ENCODE data around the gene SMAP2.

Gene SMAP2

DNA sequence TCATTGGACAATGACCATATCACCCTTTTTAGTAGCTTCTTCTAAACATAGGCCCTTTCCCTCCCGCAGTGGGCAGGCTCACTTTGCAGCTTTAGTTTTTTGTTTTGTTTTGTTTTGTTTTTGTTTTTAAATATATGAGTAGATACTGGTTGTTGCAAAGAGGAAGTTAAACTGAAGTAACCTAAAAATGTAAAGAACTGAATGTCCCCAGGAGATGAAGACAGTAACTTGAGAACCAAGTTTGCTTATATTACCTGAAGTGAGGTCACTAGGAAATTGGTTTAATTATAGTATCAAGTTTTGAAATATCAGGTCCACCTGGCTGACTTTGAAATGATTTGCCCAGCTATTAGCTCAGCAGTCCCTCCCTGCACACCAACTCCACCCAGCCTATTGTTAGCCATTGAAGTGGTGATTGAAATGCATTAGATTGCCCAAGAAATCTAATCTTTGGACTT lies 18.2 kb downstream of the SMAP2 start:
- DNase-seq = no peak

DNA sequence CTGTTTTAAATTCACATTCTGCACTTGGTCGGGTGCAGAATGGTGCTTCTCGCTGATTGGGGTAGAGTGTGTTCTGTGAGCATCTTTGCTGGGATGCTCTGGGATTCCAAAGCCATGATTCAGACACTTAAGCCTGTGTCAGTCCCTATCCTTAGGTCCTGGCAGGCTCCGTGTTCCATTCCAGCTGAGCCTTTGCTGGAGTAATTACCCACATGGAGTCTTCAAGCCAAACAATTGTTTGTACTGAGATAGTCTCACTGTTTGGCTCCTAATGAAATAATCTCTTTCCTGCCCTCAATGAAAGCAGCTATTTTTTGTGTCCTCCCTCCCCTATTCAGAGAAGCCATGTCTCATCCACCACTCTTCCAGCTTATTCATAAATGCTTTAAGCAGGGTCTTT lies 18.7 kb downstream of the SMAP2 start:
- DNase-seq = peak; percentile 57

- DNase-seq = no peak
Measured at GRCh38 chr1:40393173-40393572, 19.6 kb downstream of the SMAP2 start.

GRCh38 chr1:40394491-40395172 lies 21.1 kb downstream of the SMAP2 start:
- no peak for DNase-seq

DNA sequence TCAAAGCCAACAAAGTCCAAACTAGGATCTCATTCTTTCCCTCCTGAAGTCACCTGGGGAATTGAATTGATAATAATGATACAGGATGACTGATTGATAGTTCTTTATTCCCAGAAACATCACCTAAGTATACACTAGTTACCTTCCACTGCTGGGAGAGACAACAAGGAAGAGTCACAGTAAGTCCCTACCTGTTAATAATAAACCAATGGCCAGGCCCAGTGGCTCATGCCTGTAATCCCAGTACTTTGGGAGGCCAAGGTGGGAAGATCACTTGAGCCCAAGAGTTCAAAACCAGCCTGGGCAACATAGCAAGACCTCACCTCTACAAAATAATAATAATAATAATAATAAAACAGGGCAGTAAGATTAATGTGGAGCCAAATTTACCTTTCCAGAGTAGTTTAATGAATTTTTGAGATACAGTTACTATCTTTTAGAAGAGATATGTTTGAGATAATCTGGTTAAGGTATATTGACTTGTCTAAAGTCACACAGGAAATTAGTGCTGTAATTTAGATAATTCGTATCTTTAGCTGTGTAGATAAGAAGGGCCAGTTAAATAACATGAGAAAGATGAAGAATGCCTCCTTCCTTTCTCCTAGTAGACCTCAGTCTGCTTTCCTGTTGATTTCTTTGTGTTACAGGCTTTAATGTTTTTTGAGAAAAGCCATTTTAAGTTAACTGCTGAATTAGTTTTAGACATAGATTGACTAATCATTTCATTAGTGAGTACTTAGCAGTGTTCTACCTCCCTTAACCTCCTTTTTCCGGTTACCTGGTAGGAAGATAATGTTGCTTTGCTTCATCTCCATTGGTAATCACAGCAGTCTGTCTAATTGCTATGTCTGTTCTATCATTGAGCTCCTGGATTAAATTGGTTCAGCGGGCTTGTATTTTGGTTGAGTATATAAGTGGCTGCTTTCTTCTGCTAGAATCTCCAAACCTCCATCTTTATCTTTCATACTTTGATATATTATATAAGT lies 22.0 kb downstream of the SMAP2 start:
- no peak for DNase-seq

DNA sequence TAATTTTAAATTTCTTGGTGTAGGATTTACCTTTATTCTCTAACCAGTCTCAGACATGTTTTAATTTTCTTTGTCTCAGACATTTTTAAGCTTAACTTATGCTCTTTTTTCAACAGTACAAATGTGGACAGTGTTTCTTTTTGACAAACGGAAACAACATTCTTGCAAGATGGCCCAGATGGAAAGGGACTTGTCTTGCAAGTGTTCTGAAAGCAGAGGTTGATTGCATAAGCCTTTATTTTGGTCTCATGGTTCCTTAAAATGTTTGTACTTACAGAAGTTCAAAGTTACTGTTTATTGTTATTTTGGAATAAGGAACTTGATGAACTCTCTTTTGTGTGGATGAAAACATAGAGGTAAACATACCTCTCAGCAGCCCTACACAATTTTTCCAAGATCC lies 22.9 kb downstream of the SMAP2 start:
- no peak for DNase-seq

DNA sequence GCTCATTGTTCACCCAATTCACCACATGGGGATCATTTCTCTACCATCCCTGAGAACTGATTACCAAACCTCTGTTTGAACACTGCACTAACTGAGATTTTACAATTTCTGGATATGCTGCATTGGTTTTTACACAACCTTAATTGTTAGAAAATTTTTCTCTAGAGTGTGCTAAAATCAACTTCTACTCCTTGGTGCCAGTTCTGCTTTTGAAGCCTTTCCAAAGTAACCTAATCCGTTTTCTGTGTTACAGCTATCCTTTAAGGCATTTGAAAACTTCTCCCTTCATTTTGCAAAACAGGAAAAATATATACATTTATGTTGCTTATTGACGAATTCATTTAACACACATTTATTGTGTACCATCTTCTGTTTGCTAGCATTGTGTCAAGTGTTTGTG lies 23.7 kb downstream of the SMAP2 start:
- DNase-seq = no peak

DNA sequence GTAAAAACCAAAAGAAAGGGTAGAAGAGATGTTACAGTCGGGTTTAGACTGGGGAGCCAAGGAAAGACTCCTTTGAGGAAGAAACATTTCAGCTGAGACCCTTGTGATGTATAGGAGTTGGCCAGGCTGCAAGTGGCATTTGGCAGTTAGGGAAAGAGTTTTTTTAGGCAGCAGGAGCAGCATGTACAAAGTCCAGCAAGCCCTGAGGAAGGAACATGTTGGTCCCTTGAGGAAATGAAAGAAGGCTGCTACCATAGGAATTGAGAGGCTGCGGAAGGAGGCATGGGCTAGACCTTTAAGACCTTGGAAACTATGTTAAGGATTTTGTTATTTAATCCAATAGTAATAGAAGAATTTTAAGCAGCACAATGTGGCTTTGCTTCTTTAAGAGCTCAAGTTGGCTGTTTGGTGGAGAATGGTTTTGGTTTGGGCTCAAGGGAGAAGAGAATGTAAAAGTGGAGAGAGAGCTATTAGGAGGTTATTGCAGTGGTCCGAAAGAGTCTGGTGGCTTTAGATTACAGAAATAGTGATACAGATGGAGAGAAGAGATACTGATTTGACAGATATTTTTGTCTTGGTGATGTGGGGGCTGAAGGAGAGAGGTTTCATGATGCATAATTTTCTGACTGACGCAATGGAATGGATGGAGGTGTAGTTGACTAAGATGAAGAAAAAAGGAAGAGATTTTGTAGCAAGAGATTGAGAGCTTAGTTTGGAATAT lies 26.6 kb downstream of the SMAP2 start:
- DNase-seq = no peak

- no peak for DNase-seq
Measured at GRCh38 chr1:40401473-40402201, 28.1 kb downstream of the SMAP2 start.

DNA sequence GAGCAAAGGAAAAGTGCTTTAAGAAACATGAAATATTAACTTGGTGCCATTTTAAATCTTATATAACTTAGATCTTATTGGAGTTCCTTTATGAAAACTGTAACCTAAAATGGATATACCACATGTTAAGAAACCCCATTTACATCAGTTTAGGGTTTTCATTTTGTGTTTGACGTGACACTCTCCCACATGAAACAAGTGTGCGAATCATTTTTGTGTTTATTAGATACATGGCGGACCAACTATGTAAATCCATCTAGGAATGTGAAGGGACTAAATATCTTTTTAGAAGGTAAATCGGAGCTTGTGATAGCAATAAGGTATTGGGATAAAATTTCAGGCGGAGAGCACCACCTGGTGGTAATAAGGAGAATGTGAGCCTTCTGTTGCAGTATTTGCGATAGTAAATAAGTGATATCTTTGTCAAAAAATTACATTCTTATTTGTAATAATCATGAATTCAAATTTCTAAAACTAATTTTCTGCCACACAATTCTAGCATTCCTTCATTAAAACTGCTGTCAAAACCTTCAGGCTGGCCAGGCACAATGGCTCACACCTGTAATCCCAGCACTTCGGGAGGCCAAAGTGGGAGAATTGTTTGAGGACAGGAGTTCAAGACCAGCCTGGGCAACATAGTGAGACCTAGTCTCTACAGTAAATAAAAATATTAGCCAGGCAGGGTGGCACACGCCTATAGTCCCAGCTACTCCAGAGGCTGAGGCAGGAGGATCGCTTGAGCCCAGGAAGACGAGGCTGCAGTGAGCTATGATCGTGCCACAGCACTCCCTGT lies 31.3 kb downstream of the SMAP2 start:
- DNase-seq = no peak

DNA sequence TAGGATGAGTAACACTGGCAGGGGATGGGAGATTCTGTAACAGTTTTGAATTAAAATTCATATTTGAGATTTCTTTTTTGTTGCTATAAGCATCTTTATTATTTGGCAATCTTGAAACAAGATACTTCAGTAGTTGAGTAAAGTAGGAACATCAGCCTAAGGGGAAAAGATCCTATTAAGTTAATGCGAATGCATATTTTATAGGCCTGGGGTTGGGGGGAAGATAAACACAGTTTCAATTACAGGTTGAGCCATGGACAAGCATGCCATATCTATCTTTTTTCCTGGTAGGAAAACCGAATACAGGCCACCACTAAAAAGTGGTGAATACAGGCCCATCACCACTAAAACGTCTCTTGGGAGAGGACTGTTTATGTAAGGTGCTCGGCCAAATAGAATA lies 32.3 kb downstream of the SMAP2 start:
- no peak for DNase-seq

GRCh38 chr1:40407453-40407852 lies 33.9 kb downstream of the SMAP2 start:
- DNase-seq = no peak

- DNase-seq = no peak
Measured at GRCh38 chr1:40409467-40409866, 35.9 kb downstream of the SMAP2 start.

GRCh38 chr1:40411294-40411693 lies 37.8 kb downstream of the SMAP2 start:
- DNase-seq = no peak

DNA sequence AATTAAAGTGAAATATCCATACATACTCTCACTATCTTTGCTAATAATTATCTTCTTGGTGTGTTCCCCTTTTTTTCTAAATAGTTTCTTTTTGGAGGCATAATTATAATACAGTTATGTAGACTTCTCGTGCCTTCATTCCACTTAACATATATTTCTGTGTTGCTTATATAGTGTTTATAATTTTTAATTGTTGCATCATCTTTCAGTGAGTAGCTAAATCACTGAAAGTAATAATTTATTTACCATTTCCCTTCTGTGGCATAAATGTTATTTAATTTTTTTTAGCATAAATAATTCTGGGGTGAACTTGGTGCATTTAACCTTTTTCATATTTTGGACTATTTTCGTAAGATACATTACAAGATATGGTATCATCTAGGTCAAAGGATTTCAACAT lies 38.3 kb downstream of the SMAP2 start:
- no peak for DNase-seq

DNA sequence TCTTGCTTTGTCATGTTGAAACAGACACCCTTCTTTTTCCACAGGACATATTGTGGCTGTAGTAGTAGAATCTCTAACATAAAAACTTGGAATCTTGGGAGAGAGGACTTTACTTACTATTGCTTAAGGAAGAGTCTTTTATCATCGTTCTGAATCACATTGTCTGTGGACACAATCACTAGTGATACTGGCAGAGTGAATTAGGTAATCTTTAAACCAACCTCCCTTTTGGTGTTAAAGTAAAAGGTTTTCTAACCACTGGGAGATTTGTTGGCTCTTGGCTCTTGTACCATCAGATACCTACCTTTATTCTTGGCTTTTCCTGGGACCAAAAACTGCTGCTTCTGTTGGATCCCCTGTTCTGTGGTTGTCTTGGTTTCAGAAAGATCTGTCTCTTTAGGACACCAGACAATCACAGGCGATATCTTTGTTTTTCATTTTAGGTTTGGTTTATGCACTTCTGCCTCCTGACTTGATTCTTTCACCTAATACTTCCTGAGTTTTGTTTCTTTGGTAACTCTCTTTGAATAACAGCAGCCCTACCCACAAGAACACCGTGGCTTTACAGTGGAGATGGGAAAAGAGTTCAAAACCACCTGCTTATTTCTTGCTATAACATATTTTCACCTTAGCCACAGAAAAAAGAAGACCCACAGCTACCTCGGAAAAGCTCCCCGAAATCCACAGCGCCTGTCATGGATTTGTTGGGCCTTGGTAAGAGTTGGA lies 40.2 kb downstream of the SMAP2 start:
- no peak for DNase-seq

- no peak for DNase-seq
Measured at GRCh38 chr1:40414331-40414730, 40.8 kb downstream of the SMAP2 start.

DNA sequence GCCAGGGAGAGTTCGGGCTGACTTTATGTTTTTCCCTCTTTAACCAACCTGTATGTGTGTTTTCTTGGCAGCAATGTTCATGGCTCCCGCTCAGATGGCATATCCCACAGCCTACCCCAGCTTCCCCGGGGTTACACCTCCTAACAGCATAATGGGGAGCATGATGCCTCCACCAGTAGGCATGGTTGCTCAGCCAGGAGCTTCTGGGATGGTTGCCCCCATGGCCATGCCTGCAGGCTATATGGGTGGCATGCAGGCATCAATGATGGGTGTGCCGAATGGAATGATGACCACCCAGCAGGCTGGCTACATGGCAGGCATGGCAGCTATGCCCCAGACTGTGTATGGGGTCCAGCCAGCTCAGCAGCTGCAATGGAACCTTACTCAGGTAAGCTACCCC lies 43.2 kb downstream of the SMAP2 start:
- no peak for DNase-seq

- DNase-seq = no peak
Measured at GRCh38 chr1:40421431-40422384, 48.2 kb downstream of the SMAP2 start.

Measured in T1000 (cell line).